Stomach (tissue), 4 donors: Measurements from ENCODE around the gene RALA.

Source experiments
- CTCF ChIP-seq, 7 experiments: fragments of 450-650 bp in 4 of 7; fragments of 200-600 bp in 3 of 7; sonication (generic) in 3 of 7; IDR thresholded peaks; one replicate each; pipeline ENCODE4 v1.5.1; 2016 to 2019; ENCODE audit warnings: antibody characterized with exemption in 7 of 7, control low read depth in 2 of 7, mild to moderate bottlenecking in 1 of 7
- EP300 ChIP-seq: sonication (generic); formaldehyde crosslinking; IDR thresholded peaks from one replicate; pipeline ENCODE4 v1.6.1; 2017; ENCODE audit warnings: antibody characterized with exemption
- POLR2A ChIP-seq, 4 donors: fragments of 450-650 bp; IDR thresholded peaks; one replicate each; pipeline ENCODE4 v1.6.1; 2016; ENCODE audit warnings: antibody characterized with exemption in 4 of 4, control low read depth in 2 of 4, mild to moderate bottlenecking in 1 of 4, moderate library complexity in 1 of 4
- POLR2AphosphoS5 ChIP-seq, 3 donors: sonication (generic); formaldehyde crosslinking; IDR thresholded peaks; one replicate each; pipeline ENCODE4 v1.6.1; 2016; ENCODE audit warnings: antibody characterized with exemption in 3 of 3

- TF ChIP-seq CTCF (IDR thresholded peaks at IDR 0.05) (no peak), EP300 (no peak), POLR2A (IDR thresholded peaks at IDR 0.05) (no peak), POLR2AphosphoS5 (IDR thresholded peaks at IDR 0.05) (no peak)
Observed at GRCh38 chr7:39621261-39621660, 2.1 kb upstream of the RALA start.
